ENCODE data around the gene PCDHGA8. TPM values are rescaled to one million over a fixed set of nuclear protein-coding genes. Genes with fewer than 3 reads are reported as not detected.

PCDHGA8 gene
- total RNA-seq, 1 experiment from 2014 or later: 2.2 TPM

DNA sequence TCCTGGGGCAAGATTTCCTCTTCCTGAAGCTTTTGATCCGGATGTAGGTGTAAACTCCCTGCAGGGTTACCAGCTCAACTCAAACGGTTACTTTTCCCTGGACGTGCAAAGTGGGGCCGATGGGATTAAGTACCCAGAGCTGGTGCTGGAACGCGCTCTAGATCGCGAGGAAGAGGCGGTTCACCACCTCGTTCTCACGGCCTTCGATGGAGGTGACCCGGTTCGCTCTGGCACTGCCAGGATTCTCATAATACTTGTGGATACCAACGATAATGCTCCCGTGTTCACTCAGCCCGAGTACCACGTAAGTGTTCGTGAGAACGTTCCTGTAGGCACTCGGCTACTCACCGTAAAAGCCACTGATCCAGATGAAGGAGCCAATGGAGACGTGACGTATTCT lies 36.8 kb upstream of the PCDHGA8 start:
- POLR2A ChIA-PET (ENCODE audit: low non-redundant PET): no interaction called here
- peaks cover 46% of the 10 kb centered on the region for H3K9me3 ChIP-seq (ENCODE audit: low read depth, low read length, poor library complexity, severe bottlenecking)

DNA sequence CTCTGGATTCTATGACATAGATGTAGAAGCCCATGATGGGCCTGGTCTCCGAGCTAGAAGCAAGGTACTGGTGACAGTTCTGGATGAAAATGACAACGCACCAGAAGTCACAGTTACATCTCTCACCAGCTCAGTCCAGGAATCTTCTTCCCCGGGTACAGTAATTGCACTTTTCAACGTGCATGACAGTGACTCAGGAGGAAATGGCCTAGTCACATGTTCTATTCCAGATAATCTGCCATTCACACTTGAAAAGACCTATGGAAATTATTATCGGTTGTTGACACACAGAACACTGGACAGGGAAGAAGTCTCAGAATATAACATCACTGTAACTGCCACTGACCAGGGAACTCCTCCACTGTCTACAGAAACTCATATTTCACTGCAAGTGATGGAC lies 36.3 kb upstream of the PCDHGA8 start:
- intact Hi-C loops (cut with micrococcal nuclease; ENCODE audit: unreplicated experiment): no loop called here
- Histone ChIP-seq H3K27ac (ENCODE audit: low read depth, low read length, poor library complexity, severe bottlenecking) (no peak overlapping the region), H3K9me3 (ENCODE audit: low read depth, low read length, poor library complexity, severe bottlenecking) (peaks cover 47% of the 10 kb centered on the region), H3K36me3 (ENCODE audit: insufficient read depth, low read length, poor library complexity, severe bottlenecking) (no peaks in the 10 kb centered on the region), H3K4me1 (ENCODE audit: insufficient read depth, low read length, poor library complexity, severe bottlenecking) (no peaks in the 10 kb centered on the region), H3K27me3 (replicated peaks; ENCODE audit: insufficient read depth, low read depth, low read length, poor library complexity) (no peaks in the 10 kb centered on the region), H3K4me3 (ENCODE audit: low read depth, low read length, poor library complexity, severe bottlenecking) (no peak overlapping the region)
- ChIA-PET CTCF (no interaction called here), POLR2A (ENCODE audit: low non-redundant PET) (no interaction called here)
- no peak for DNase-seq (ENCODE audit: low spot score)
- BruUV-seq (replicated peaks): no TSS peak
- TF ChIP-seq EZH2 (IDR thresholded peaks at IDR 0.05; ENCODE audit: borderline replicate concordance, low read depth, low read length, poor library complexity, severe bottlenecking): no peak
- TF ChIP-seq, protein P1, sequence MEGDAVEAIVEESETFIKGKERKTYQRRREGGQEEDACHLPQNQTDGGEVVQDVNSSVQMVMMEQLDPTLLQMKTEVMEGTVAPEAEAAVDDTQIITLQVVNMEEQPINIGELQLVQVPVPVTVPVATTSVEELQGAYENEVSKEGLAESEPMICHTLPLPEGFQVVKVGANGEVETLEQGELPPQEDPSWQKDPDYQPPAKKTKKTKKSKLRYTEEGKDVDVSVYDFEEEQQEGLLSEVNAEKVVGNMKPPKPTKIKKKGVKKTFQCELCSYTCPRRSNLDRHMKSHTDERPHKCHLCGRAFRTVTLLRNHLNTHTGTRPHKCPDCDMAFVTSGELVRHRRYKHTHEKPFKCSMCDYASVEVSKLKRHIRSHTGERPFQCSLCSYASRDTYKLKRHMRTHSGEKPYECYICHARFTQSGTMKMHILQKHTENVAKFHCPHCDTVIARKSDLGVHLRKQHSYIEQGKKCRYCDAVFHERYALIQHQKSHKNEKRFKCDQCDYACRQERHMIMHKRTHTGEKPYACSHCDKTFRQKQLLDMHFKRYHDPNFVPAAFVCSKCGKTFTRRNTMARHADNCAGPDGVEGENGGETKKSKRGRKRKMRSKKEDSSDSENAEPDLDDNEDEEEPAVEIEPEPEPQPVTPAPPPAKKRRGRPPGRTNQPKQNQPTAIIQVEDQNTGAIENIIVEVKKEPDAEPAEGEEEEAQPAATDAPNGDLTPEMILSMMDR (conservative IDR thresholded peaks at IDR 0.05; ENCODE audit: low read depth, low read length): no peak

More for the DNA sequence above, 36.8 kb upstream of the PCDHGA8 start:
- H3K27ac ChIP-seq (ENCODE audit: low read depth, low read length, poor library complexity, severe bottlenecking): no peak overlapping the region
- H3K27me3 ChIP-seq (replicated peaks; ENCODE audit: insufficient read depth, low read depth, low read length, poor library complexity): no peaks in the 10 kb centered on the region
- CTCF ChIA-PET: no interaction called here
- H3K4me1 ChIP-seq (ENCODE audit: insufficient read depth, low read length, poor library complexity, severe bottlenecking): no peaks in the 10 kb centered on the region
- no peak for TF ChIP-seq EZH2 (IDR thresholded peaks at IDR 0.05; ENCODE audit: borderline replicate concordance, low read depth, low read length, poor library complexity, severe bottlenecking)
- TF ChIP-seq, protein P1 (conservative IDR thresholded peaks at IDR 0.05; ENCODE audit: low read depth, low read length): no peak
- no TSS peak for BruUV-seq (replicated peaks)
- H3K4me3 ChIP-seq (ENCODE audit: low read depth, low read length, poor library complexity, severe bottlenecking): no peak overlapping the region
- DNase-seq (ENCODE audit: low spot score): no peak
- no peaks in the 10 kb centered on the region for H3K36me3 ChIP-seq (ENCODE audit: insufficient read depth, low read length, poor library complexity, severe bottlenecking)
- intact Hi-C loops (cut with micrococcal nuclease; ENCODE audit: unreplicated experiment): no loop called here

DNA sequence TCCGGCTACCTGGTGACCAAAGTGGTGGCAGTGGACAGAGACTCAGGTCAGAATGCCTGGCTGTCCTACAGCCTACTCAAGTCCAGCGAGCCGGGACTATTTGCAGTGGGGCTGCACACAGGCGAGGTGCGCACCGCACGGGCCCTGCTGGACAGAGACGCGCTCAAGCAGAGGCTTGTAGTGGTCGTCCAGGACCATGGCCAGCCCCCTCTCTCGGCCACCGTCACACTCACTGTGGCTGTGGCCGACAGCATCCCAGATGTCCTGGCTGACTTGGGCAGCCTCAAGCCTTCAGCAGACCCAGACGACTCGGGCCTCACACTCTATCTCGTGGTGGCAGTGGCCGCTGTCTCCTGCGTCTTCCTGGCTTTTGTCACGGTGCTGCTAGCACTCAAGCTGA lies 35.5 kb upstream of the PCDHGA8 start:
- peaks cover 45% of the 10 kb centered on the region for H3K9me3 ChIP-seq (ENCODE audit: low read depth, low read length, poor library complexity, severe bottlenecking)
- H3K36me3 ChIP-seq (ENCODE audit: insufficient read depth, low read length, poor library complexity, severe bottlenecking): no peaks in the 10 kb centered on the region
- POLR2A ChIA-PET (ENCODE audit: low non-redundant PET): no interaction called here
- DNase-seq (ENCODE audit: low spot score): no peak
- no peak overlapping the region for H3K4me3 ChIP-seq (ENCODE audit: low read depth, low read length, poor library complexity, severe bottlenecking)
- CTCF ChIA-PET: no interaction called here
- TF ChIP-seq EZH2 (IDR thresholded peaks at IDR 0.05; ENCODE audit: borderline replicate concordance, low read depth, low read length, poor library complexity, severe bottlenecking): no peak
- intact Hi-C loops (cut with micrococcal nuclease; ENCODE audit: unreplicated experiment): no loop called here
- H3K27me3 ChIP-seq (replicated peaks; ENCODE audit: insufficient read depth, low read depth, low read length, poor library complexity): no peaks in the 10 kb centered on the region
- H3K27ac ChIP-seq (ENCODE audit: low read depth, low read length, poor library complexity, severe bottlenecking): no peak overlapping the region
- H3K4me1 ChIP-seq (ENCODE audit: insufficient read depth, low read length, poor library complexity, severe bottlenecking): no peaks in the 10 kb centered on the region
- no TSS peak for BruUV-seq (replicated peaks)

DNA sequence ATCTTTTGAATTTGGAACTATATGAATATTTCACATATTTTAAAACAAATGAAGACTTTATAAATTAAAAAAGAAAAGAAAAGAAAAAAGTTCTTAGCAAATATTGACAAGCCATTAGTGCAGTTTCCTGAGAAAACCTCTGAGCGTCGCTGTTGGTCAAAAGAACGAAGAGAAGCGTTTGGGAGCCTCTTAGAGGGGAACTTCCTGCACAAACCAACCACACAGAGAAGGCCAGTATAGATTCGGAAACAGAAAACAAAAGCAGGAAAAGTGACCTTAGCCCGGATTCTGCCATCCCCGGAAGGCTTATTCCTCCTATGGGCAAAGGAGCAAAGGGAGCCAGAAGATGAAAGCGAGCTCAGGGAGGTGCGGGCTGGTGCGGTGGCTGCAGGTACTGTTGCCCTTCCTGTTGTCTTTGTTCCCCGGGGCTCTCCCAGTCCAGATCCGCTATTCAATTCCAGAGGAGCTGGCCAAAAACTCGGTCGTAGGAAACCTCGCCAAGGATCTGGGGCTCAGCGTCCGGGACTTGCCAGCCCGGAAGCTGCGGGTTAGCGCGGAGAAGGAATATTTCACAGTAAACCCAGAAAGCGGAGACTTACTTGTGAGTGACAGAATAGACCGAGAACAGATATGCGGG lies 32.5 kb upstream of the PCDHGA8 start, which contains the start of gene PCDHGB2:
PCDHGB2 (plus strand) TSS at position 205 of the 637 bp plus-strand sequence; CDS start at position 347, 142 bp downstream.
- Histone ChIP-seq H3K27ac (ENCODE audit: low read depth, low read length, poor library complexity, severe bottlenecking) (no peak within 1 kb of the TSS), H3K27me3 (replicated peaks; ENCODE audit: insufficient read depth, low read depth, low read length, poor library complexity) (no peaks in the 10 kb centered on the region), H3K36me3 (ENCODE audit: insufficient read depth, low read length, poor library complexity, severe bottlenecking) (no peaks in the 10 kb centered on the region), H3K9me3 (ENCODE audit: low read depth, low read length, poor library complexity, severe bottlenecking) (peaks cover 47% of the 10 kb centered on the region), H3K4me3 (ENCODE audit: low read depth, low read length, poor library complexity, severe bottlenecking) (no peak within 1 kb of the TSS), H3K4me1 (ENCODE audit: insufficient read depth, low read length, poor library complexity, severe bottlenecking) (no peaks in the 10 kb centered on the region)
- POLR2A ChIA-PET (ENCODE audit: low non-redundant PET): no interaction called here
- DNase-seq (ENCODE audit: low spot score): peak; percentile 67
- BruUV-seq (replicated peaks): TSS peak; percentile 55
- no peak for TF ChIP-seq EZH2 (IDR thresholded peaks at IDR 0.05; ENCODE audit: borderline replicate concordance, low read depth, low read length, poor library complexity, severe bottlenecking)
- TF ChIP-seq, protein P1 (conservative IDR thresholded peaks at IDR 0.05; ENCODE audit: low read depth, low read length): peak; percentile 59
- CTCF ChIA-PET: interaction anchor here (1.1 kb wide), 1 partner anchor 39 kb away, joined by 3 read pairs; the partner anchor contains the start of gene TAF7
- intact Hi-C loops (cut with micrococcal nuclease; ENCODE audit: unreplicated experiment): no loop called here
